ENCODE measurements around the gene FRS3. TPM values are rescaled to one million over a fixed set of nuclear protein-coding genes. Genes with fewer than 3 reads are reported as not detected.

Gene FRS3
- total RNA-seq, 2 experiments from 2014 or later: 5.6 to 8.7 TPM

- no peaks in the 10 kb centered on the region for H3K9me2 ChIP-seq (ENCODE audit: insufficient read depth, low read length)
- no peak overlapping the region for H2AFZ ChIP-seq (ENCODE audit: low read length)
- H3K36me3 ChIP-seq (ENCODE audit: insufficient read depth, low read length): no peaks in the 10 kb centered on the region
- intact Hi-C loops (cut with micrococcal nuclease; ENCODE audit: unreplicated experiment): loop anchor here (1.0 to 10.0 kb wide), 2 partner anchors 19 to 1020 kb away; partner anchors contain the start of gene TBCC
- peak overlapping the region; percentile 67 for H3K4me3 ChIP-seq (ENCODE audit: low read depth, low read length, poor library complexity, severe bottlenecking)
- TF ChIP-seq EZH2phosphoT487 (IDR thresholded peaks at IDR 0.05; ENCODE audit: borderline replicate concordance, low read depth, low read length): no peak
- TF ChIP-seq, protein P1, sequence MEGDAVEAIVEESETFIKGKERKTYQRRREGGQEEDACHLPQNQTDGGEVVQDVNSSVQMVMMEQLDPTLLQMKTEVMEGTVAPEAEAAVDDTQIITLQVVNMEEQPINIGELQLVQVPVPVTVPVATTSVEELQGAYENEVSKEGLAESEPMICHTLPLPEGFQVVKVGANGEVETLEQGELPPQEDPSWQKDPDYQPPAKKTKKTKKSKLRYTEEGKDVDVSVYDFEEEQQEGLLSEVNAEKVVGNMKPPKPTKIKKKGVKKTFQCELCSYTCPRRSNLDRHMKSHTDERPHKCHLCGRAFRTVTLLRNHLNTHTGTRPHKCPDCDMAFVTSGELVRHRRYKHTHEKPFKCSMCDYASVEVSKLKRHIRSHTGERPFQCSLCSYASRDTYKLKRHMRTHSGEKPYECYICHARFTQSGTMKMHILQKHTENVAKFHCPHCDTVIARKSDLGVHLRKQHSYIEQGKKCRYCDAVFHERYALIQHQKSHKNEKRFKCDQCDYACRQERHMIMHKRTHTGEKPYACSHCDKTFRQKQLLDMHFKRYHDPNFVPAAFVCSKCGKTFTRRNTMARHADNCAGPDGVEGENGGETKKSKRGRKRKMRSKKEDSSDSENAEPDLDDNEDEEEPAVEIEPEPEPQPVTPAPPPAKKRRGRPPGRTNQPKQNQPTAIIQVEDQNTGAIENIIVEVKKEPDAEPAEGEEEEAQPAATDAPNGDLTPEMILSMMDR (conservative IDR thresholded peaks at IDR 0.05; ENCODE audit: low read length): peak; percentile 57
- no peak for DNase-seq (ENCODE audit: low spot score)
- no TSS peak for BruUV-seq (replicated peaks)
- peak overlapping the region; percentile 93 for H3K27ac ChIP-seq (ENCODE audit: low read depth, low read length, poor library complexity, severe bottlenecking)
- POLR2A ChIA-PET: interaction anchor here (3.0 to 3.4 kb wide), 3 partner anchors 9 to 19 kb away, joined by 16 to 42 read pairs (median 31); no protein-coding TSS in a partner anchor
- no peaks in the 10 kb centered on the region for H3K9me3 ChIP-seq (ENCODE audit: low read length)
- H4K20me1 ChIP-seq (ENCODE audit: insufficient read depth, low read length): peaks cover 4% of the 10 kb centered on the region; the same call in 1 of the 2 replicates
- H3K4me1 ChIP-seq (ENCODE audit: insufficient read depth, low read length, poor library complexity, severe bottlenecking): peaks cover 98% of the 10 kb centered on the region
- peaks cover 89% of the 10 kb centered on the region for H3K79me2 ChIP-seq (ENCODE audit: insufficient read depth, low read depth, low read length)
- H3K4me2 ChIP-seq (ENCODE audit: low read length): peak overlapping the region; percentile 90
- CTCF ChIA-PET (ENCODE audit: unreplicated experiment): interaction anchor here (1.3 kb wide), 1 partner anchor 9 kb away, joined by 6 read pairs; no protein-coding TSS in a partner anchor
Observed at GRCh38 chr6:41724586-41725501, 54.9 kb downstream of the FRS3 start.

DNA sequence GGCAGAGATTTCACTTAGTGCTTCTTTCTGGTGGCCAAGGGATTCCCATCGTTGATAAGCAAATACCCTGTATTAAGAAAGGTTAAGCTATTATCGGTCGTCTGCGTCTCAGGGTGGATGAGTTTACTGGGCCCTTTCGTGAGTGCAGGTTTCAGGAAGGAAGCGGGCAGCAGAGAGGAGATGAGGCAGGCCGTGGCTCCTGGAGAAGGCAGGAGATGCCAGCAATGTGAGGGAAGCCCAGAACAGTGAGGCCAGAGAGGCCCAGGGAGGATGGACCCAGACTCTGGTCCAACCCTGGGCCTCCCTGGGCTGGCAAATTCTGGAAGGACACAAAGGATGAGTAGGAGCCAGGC is 55.5 kb downstream of the FRS3 start:
- intact Hi-C loops (cut with micrococcal nuclease; ENCODE audit: unreplicated experiment): loop anchor here (1.0 to 10.0 kb wide), 2 partner anchors 18 to 1021 kb away; partner anchors contain the start of gene TBCC
- peaks cover 4% of the 10 kb centered on the region; the same call in 1 of the 2 replicates for H4K20me1 ChIP-seq (ENCODE audit: insufficient read depth, low read length)
- peak overlapping the region; percentile 67 for H3K4me3 ChIP-seq (ENCODE audit: low read depth, low read length, poor library complexity, severe bottlenecking)

More for the DNA sequence above, 55.5 kb downstream of the FRS3 start:
- H3K79me2 ChIP-seq (ENCODE audit: insufficient read depth, low read depth, low read length): peaks cover 89% of the 10 kb centered on the region
- H3K36me3 ChIP-seq (ENCODE audit: insufficient read depth, low read length): no peaks in the 10 kb centered on the region
- POLR2A ChIA-PET: interaction anchor here (3.0 to 3.4 kb wide), 3 partner anchors 10 to 19 kb away, joined by 16 to 42 read pairs (median 31); no protein-coding TSS in a partner anchor
- H2AFZ ChIP-seq (ENCODE audit: low read length): no peak overlapping the region
- no peaks in the 10 kb centered on the region for H3K9me2 ChIP-seq (ENCODE audit: insufficient read depth, low read length)
- H3K9me3 ChIP-seq (ENCODE audit: low read length): no peaks in the 10 kb centered on the region
- peaks cover 98% of the 10 kb centered on the region for H3K4me1 ChIP-seq (ENCODE audit: insufficient read depth, low read length, poor library complexity, severe bottlenecking)
- BruUV-seq (replicated peaks): no TSS peak
- no peak for TF ChIP-seq EZH2phosphoT487 (IDR thresholded peaks at IDR 0.05; ENCODE audit: borderline replicate concordance, low read depth, low read length)
- TF ChIP-seq, protein P1 (conservative IDR thresholded peaks at IDR 0.05; ENCODE audit: low read length): no peak
- DNase-seq (ENCODE audit: low spot score): peak; percentile 59
- H3K27ac ChIP-seq (ENCODE audit: low read depth, low read length, poor library complexity, severe bottlenecking): peak overlapping the region; percentile 93
- peak overlapping the region; percentile 90 for H3K4me2 ChIP-seq (ENCODE audit: low read length)
- CTCF ChIA-PET (ENCODE audit: unreplicated experiment): interaction anchor here (1.0 to 1.3 kb wide), 2 partner anchors 10 to 18 kb away, joined by 3 to 6 read pairs; no protein-coding TSS in a partner anchor
